Lung (tissue), 16 donors: ENCODE results near the gene TMEM45A. TPM values are rescaled to one million over a fixed set of nuclear protein-coding genes. Genes with fewer than 3 reads are reported as not detected.
A peak's percentile ranks its signal among the peaks of the same experiment; 100 is the strongest.
"Not testable (repeated sequence)": the region's sequence is repeated elsewhere in the genome, so short reads cannot be mapped to it uniquely, and the experiment has no call there.

Experiments used
- ATAC-seq: fragments of 200-7000 bp; cut with Tn5 transposase; one replicate; pipeline ENCODE4 v1.9.1; 2020; ENCODE audit warnings: moderate number of reproducible peaks; ENCODE audit not compliant: insufficient read depth, low FRiP score
- DNase-seq, 3 donors: peaks; one replicate each; pipeline ENCODE4 v3.0.0-alpha.2; 2013 to 2017
- H3K27ac ChIP-seq, 2 donors: one replicate each; pipeline ENCODE4 v1.5.1; 2013; ENCODE audit warnings: mild to moderate bottlenecking in 2 of 2, moderate library complexity in 2 of 2, control low read depth in 1 of 2, inconsistent platforms in 1 of 2, low read depth in 1 of 2, low read length in 1 of 2
- H3K27me3 ChIP-seq, 3 donors: one replicate each; pipeline ENCODE4 v1.5.1; 2013; ENCODE audit warnings: low read length in 2 of 3; ENCODE audit not compliant: control insufficient read depth in 3 of 3, insufficient read depth in 3 of 3
- H3K36me3 ChIP-seq, 4 donors: one replicate each; pipeline ENCODE4 v1.5.1; 2013; ENCODE audit warnings: low read length in 4 of 4, mild to moderate bottlenecking in 1 of 4, moderate library complexity in 1 of 4; ENCODE audit not compliant: control insufficient read depth in 4 of 4, insufficient read depth in 4 of 4
- H3K4me1 ChIP-seq, 5 donors: one replicate each; pipeline ENCODE4 v1.5.1; 2013; ENCODE audit warnings: low read length in 5 of 5, mild to moderate bottlenecking in 2 of 5, moderate library complexity in 1 of 5; ENCODE audit not compliant: control insufficient read depth in 5 of 5, insufficient read depth in 5 of 5
- H3K4me3 ChIP-seq: one replicate; pipeline ENCODE4 v1.5.1; 2013; ENCODE audit warnings: mild to moderate bottlenecking, control low read depth, moderate library complexity
- H3K9ac ChIP-seq, 2 donors: one replicate each; pipeline ENCODE4 v1.5.1; 2013; ENCODE audit warnings: low read length in 2 of 2, control low read depth in 1 of 2; ENCODE audit not compliant: insufficient read depth in 1 of 2
- H3K9me3 ChIP-seq, 4 donors: one replicate each; pipeline ENCODE4 v1.5.1; 2013; ENCODE audit warnings: low read length in 3 of 4, mild to moderate bottlenecking in 1 of 4, moderate library complexity in 1 of 4; ENCODE audit not compliant: control insufficient read depth in 4 of 4, insufficient read depth in 3 of 4
- CTCF ChIP-seq: IDR thresholded peaks from 2 replicates; pipeline ENCODE4 v1.5.1; 2012; ENCODE audit warnings: mild to moderate bottlenecking; ENCODE audit errors: control extremely low read depth, extremely low read depth
- WGBS, 2 donors: extraction: QIAGEN DNeasy Blood & Tissue Kit; methylation state at CpG; one replicate each; pipeline ENCODE4 v1.1.7; 2013; 5-methylcytosine and 5-hydroxymethylcytosine counted together
- long read RNA-seq, 5 donors: transcript quantifications; one replicate each; lab custom pipeline, GENCODE V29; 2026
- polyA plus RNA-seq, 2 donors: library from polyadenylated mRNA; stranded (reverse); fragments of 200-250 nt; gene quantifications; one replicate each; pipeline ENCODE4 v1.2.1, GENCODE V29; 2013
- total RNA-seq, 2 donors: library from RNA; depleted of rRNA in 1 of 2; stranded (reverse); fragments of >200 nt in 1 of 2; gene quantifications; one replicate each; pipeline ENCODE4 v1.2.1, GENCODE V29; 2014 to 2021
- donor health status: control.
- donor health status: control.
- donor health status: Bipolar disorder and iron deficiency.
- donor health status: healthy.
- donor health status: DM: yes; HTN: yes; CAD: no.

The TMEM45A gene
- total RNA-seq, result 10 to 100 TPM; 27.3 to 37.6 TPM
- polyA plus RNA-seq, result 10 to 100 TPM in 1 of 2 donors, 1 to 10 TPM in 1; 7.8 to 24.6 TPM
- long read RNA-seq, donor 1, transcript TMEM45A-201 (6 exons, 1,567 nt), result major isoform, 12 of 20 reads
- long read RNA-seq, donor 1, partial matches to known transcripts, result 0 of 20 reads
- long read RNA-seq, donor 1, other reads (novel, unspliced or antisense), result 5 of 20 reads
- long read RNA-seq, donor 2, result 0 reads
- long read RNA-seq, donor 3, transcript TMEM45A-201 (6 exons, 1,567 nt), result major isoform, 5 of 7 reads
- long read RNA-seq, donor 3, partial matches to known transcripts, result 0 of 7 reads
- long read RNA-seq, donor 3, other reads (novel, unspliced or antisense), result 0 of 7 reads
- long read RNA-seq, donor 4, partial matches to known transcripts, result 0 of 1 reads
- long read RNA-seq, donor 4, other reads (novel, unspliced or antisense), result 0 of 1 reads
- long read RNA-seq, donor 5, transcript TMEM45A-201 (6 exons, 1,567 nt), result major isoform, 9 of 15 reads
- long read RNA-seq, donor 5, partial matches to known transcripts, result 5 of 15 reads
- long read RNA-seq, donor 5, other reads (novel, unspliced or antisense), result 0 of 15 reads

- Histone ChIP-seq H3K9me3 (no peaks in the 10 kb centered on the region), H3K9ac (peak within 1 kb of the TSS; percentile 88 to 97), H3K27ac (peak within 1 kb of the TSS; percentile 26 to 88), H3K4me3 (peak within 1 kb of the TSS; percentile 54), H3K27me3 (no peaks in the 10 kb centered on the region), H3K4me1 (peaks cover 0 to 10% (median 3%) of the 10 kb centered on the region in 5 donors), H3K36me3 (no peaks in the 10 kb centered on the region)
- DNase-seq (peak; percentile 97 to 99 (median 98)), ATAC-seq (peak; percentile 99)
- WGBS, 2 donors, result 1% methylated on average over 54 to 56 of the region's 56 CpGs
- TF ChIP-seq CTCF, result no peak
Measured at GRCh38 chr3:100492059-100493006, at the start of gene TMEM45A. Gene TMEM45A (plus strand): TSS chr3:100492619. CDS start chr3:100555212, 62,593 bp downstream.

- peaks cover 0 to 4% (median under 1%) of the 10 kb centered on the region in 4 donors for H3K36me3 ChIP-seq
- H3K4me1 ChIP-seq, result no peaks in the 10 kb centered on the region
- ATAC-seq (no peak), DNase-seq (no peak)
- no peak overlapping the region for H3K9ac ChIP-seq
- H3K4me3 ChIP-seq, result no peak overlapping the region
- no peak overlapping the region for H3K27ac ChIP-seq
- no peaks in the 10 kb centered on the region for H3K9me3 ChIP-seq
- H3K27me3 ChIP-seq, result no peaks in the 10 kb centered on the region
- no peak for TF ChIP-seq CTCF
Measured at GRCh38 chr3:100443690-100444089, 48.7 kb upstream of the TMEM45A start.

GRCh38 chr3:100447067-100447466 is 45.4 kb upstream of the TMEM45A start:
- not testable (repeated sequence) for H3K9ac ChIP-seq, H3K9me3 ChIP-seq, H3K27ac ChIP-seq, ATAC-seq, DNase-seq, H3K4me3 ChIP-seq, H3K27me3 ChIP-seq, H3K36me3 ChIP-seq, H3K4me1 ChIP-seq
- WGBS, 2 donors, result 95 to 99% methylated on average over 3 of the region's 3 CpGs
